Frontal cortex (tissue), 4 donors: Measurements from ENCODE around the gene SNX17. TPM values are rescaled to one million over a fixed set of nuclear protein-coding genes. Genes with fewer than 3 reads are reported as not detected.
"Not testable (repeated sequence)": the region's sequence is repeated elsewhere in the genome, so short reads cannot be mapped to it uniquely, and the experiment has no call there.

ENCODE experiments used
- DNase-seq, 2 donors: peaks; one replicate each; pipeline ENCODE4 v3.0.0; 2012; ENCODE audit warnings: low spot score in 2 of 2
- FAIRE-seq: peaks from 2 replicates; lab custom pipeline; 2012; peaks lifted over from hg19 to GRCh38; lab: Jason Lieb, UNC
- total RNA-seq: library from RNA; depleted of rRNA; stranded (reverse); fragments of >200 nt; gene quantifications from one replicate; pipeline ENCODE4 v1.2.3, GENCODE V29; 2014
- donor health status: control.
- donor health status: control.
- donor health status: control.

The SNX17 gene, protein sequence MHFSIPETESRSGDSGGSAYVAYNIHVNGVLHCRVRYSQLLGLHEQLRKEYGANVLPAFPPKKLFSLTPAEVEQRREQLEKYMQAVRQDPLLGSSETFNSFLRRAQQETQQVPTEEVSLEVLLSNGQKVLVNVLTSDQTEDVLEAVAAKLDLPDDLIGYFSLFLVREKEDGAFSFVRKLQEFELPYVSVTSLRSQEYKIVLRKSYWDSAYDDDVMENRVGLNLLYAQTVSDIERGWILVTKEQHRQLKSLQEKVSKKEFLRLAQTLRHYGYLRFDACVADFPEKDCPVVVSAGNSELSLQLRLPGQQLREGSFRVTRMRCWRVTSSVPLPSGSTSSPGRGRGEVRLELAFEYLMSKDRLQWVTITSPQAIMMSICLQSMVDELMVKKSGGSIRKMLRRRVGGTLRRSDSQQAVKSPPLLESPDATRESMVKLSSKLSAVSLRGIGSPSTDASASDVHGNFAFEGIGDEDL
- 47.7 TPM for total RNA-seq

DNA sequence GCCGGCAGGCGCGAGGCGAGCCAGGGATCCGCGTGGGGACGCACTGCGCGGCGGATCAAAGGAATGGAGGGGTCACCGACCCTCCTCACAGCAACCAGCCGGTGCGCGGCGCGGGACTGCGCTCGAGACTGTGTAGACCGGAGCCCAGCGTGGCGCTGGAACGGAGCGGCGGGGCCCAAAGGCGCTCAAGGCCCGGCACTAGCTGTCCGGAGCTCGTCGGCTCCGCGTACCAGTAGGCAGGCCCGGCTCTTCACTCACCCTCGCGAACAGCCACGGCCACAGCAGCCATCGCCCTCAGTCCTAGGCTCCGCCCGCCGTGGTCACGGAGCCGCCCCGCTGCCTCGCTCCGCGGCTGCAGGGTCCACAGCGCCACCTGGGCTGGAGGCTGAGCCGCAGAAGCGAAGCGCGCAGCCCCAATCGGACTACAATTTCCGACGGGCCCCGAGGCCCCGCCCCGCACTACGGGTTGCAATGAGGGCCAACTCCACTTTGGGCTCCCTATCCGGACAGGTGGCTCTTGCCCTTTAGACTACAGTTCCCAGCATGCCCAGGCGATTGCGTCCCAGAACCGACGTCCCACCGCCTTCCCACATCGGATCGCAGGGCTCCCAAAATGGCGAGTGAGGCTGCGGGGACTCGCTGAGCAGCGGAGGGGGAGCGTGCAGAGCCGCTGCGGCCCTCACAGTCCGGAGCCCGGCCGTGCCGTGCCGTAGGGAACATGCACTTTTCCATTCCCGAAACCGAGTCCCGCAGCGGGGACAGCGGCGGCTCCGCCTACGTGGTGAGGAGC lies at the start of gene SNX17, which contains the start of gene EIF2B4:
SNX17 (plus strand) TSS at position 591 of the 790 bp plus-strand sequence; CDS start at position 719, 128 bp downstream.
EIF2B4 (minus strand) TSS at position 313 of the 790 bp plus-strand sequence; CDS start at position 289, 24 bp downstream.
- FAIRE-seq: no peak
- peak; percentile 96 to 97 for DNase-seq

DNA sequence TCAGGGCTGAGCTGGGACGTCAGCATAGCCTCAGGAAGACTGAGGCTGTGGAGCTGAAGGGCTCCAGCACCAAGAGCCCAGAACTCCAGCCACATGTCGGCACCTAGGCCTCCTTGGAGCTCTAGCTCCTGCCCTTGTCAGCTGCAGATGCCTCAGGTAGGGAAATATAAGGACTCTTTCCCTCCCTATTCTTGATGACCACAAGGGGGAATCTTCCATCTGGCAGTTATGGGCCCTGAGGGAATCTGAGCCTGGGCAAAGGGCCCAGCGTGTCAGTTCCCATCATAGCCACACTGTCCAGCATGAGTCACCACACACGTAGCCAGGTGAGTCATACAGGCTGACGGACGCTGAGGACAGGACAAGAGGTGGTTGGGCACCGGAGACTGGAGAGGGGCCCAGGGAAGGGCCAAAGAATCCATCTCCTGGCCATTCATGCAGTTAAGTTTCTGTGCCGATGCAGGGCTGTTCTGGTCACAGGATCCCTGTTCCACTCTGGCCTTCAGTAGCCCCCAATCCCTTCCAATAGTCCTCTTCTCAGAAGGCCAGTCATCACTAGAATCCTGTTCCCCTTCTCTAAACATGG lies 49.4 kb upstream of the SNX17 start:
- no peak for FAIRE-seq
- no peak for DNase-seq

DNA sequence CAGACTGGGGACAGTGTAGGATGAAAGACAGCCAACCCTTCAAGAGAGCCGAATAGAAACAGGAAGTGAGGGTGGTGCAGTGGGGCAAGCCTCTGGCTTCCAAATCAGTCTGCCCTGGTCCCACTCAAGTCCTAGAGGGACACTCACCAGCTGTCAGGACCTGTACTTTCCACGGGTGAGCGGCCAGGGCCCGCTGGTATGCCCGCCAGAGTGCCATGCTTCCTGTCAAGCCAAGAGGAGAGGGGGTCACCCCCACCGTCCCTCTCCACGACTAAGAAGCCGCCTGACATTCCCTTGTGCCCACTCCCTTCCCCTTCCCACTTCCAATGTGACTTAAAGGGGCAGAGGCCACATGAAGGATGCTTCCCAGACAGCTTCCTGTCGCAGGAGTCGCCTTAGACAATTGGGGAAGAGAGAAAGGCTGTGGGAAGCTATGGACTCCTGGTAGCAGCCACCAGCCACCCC lies 48.1 kb upstream of the SNX17 start:
- DNase-seq: no peak
- no peak for FAIRE-seq

DNA sequence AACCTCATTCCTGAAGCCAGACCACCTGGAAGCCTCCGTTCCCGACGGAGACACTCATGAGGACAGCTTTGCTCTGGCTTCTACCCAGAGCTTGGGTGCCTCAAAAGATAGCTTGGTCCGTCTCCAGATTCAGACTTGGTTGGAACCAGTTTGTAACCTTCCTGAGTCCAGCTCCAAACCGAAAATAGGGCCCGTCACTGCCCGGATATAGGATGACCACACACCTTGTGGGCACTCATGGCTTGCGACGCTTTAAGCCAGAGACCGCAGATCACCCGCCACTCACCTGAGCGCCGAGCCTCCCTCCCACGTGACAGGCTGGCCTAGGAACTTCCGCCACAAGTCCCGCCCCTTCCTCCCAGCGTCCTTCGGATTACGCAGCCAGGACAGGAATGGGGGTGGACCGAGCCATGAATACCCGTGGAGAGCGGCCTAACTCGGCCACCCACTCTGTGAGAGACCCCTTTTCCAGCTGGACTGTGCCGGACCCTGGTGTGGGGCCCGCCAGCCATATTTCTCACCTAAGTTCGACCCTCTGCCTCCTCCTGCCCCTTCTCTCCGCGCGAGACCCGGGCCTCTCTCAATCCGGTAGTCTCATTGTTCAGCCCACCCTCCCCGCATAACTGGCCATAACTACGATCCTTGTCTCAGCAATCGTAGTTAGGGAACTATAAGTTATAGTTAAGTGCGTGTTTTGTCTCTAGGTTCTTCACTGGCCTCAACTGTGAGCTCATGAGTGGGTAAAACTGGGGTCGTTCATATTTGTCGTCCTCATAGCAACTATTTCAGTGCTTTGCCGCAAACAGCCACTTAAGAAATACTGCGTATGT lies 47.4 kb upstream of the SNX17 start, which contains the start of gene MPV17:
MPV17 (minus strand) TSS at position 332 of the 830 bp plus-strand sequence. CDS start 580 bp downstream, outside the sequence.
- peak; percentile 83 to 95 for DNase-seq
- FAIRE-seq: no peak

DNA sequence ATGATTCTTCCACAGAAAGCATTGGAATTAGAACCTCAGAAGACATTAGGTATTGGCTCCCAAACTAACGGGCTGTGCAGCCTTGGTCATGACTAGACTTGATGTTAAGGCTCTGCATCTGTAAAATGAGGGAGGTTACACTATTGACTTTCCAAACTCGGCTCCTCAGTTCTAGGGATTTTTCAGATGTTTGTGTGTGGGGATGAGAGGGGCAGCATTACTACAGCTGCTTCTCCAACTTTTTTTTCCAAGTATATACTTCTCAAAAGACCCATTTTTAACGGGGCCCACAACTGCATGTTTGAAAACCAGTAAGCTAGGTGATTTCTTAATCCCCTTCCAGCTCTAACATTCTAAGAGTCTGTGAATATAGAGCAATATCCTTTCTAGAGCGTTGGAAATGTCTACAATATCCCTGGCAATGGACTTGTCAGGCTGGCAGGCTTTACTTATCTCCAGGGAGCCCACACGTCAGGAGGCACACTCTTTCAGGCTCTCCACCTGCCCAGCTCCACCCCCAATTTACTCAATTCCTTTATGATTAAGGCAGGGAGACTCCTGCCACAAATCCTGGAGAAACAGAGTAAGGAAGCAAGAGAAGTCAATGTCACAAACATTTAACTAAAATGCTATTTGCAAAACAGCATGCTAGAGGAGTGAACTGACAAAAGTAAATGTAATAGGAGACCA lies 46.7 kb upstream of the SNX17 start:
- FAIRE-seq: no peak
- DNase-seq: no peak

DNA sequence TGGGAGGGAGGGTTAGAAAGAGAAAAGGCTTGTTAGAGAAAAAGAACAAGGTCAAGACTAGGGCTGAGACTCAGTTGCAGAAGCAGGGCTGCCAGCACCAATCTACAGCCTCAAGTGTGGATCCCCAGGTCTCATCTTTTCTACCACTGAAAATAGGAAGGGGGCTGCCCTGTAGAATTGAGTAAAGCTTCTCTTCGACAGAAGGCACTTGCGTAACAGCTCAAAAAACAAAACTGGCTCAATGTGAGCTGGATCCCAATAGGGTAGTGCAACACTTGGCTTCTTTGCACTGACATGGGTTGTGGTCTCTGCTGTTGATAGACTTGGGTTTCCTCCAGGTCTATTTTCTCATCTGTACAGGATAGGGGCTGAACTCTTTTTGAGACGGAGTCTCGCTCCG lies 45.7 kb upstream of the SNX17 start:
- FAIRE-seq (no peak), DNase-seq (no peak)

DNA sequence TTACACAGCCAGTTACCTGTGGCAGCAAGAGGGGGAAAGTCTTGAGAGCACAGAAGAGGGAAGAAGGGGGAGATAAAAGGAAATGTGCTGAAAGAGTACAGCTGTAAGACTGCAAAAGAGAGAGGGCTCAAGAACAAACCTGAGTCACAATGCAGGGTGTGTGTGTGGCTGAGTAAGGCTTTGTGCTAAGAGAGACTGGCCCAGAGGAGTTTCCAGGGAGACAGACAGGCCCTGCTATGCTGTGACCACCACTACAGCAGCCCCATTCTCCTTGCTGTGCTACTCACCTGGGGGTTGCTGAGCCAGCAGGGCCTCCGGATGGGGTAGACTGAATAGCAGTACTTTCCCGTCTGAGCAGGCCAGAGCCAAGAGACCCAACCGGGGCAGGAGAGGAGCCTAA lies 35.1 kb upstream of the SNX17 start:
- FAIRE-seq (no peak), DNase-seq (no peak)

DNA sequence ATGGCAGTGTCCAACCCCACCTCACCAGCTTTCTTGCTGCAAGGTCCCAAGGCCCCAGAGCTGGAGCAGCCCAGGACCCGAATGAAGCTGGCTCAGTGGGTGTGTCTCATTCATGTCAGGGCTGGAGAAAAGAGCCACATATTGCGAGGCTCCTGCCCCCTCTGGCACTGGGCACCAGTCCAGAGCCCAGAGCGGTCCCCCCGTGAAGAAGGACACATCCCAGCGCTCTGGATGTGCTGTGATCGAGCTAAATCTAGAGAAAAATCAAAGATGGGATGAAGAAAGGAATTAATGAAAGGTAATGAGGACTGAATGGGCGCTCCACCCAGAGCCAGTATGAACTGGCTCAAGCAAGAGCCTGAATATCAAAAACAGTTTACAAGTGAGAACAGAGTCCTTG lies 34.2 kb upstream of the SNX17 start:
- DNase-seq: no peak
- no peak for FAIRE-seq

DNA sequence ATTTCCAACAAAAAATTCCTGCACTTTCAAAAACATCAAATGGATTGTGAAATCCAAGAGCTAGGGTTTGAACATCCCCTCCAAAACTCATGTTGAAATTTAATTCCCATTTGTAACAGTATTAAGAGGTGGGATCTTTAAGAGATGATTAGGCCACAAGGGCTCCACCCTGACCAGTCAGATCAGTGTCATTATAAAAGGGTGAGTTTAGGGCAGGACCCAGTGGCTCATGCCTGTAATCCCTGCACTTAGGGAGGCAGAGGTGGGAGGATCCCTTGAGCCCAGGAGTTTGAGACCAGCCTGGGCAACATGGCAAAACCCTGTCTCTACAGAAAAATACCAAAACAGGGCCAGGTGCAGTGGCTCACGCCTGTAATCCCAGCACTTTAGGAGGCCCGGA lies 22.8 kb upstream of the SNX17 start:
- no peak for DNase-seq
- no peak for FAIRE-seq

DNA sequence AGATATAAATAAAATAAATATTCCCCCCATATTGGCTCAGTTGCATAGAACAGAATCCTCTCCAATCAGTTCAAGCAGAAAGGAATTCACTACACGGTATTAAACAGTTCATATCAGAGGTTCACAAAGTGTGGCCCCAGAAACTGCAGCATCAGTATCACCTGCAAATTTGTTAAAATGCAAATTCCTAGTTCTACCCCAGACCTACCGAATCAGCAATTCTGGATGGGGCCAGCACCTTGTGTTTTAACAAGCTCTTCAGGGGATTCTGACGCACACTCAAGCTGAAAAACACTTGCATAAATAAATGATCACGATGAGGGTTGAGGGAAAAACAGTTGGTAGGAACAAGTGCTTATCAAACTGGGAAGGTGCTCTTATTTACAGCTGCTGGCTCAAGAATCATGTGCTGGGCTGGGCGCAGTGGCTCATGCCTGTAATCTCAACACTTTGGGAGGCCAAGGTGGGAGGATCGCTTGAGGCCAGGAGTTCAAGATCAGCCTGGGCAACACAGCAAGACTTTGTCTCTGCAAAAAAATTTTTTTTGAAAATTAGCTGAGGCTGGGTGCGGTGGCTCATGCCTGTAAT lies 20.2 kb upstream of the SNX17 start:
- no peak for FAIRE-seq
- no peak for DNase-seq

DNA sequence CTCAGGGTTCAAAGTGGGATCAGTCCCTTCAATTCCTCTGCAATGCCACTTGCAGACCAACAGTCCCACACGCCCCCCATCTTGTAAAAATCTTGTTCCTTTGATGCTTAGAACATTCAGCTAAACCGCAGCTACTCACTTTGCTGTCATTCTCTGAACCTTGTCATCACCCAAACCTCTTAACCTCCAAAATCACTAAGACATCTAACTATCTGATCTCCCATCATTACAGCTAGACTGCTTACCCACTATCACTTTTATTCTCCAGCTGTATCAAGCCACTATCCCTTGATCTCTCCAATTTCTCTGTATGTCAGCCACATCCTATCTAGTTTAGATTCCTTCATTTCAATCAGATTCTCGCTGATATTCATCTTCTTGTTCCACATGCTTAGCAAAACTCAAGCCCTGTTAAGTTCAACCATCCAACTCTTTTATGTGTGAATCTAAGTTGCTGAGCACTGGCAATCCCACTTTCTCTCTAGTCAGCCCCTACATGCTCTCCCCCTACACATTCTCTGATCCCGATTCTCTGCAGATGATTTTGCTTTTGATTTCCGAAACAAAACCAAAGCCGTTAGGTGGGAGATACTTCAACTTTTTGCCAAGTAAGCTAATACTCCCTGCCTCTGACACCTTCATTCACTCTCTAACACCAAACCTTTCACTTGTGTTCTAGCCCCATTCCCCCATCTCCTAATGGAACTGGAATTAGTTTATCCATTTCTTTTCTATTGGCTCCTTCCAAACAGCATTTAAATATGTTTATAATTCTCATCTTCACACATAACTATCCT lies 18.4 kb upstream of the SNX17 start:
- no peak for FAIRE-seq
- DNase-seq: no peak

DNA sequence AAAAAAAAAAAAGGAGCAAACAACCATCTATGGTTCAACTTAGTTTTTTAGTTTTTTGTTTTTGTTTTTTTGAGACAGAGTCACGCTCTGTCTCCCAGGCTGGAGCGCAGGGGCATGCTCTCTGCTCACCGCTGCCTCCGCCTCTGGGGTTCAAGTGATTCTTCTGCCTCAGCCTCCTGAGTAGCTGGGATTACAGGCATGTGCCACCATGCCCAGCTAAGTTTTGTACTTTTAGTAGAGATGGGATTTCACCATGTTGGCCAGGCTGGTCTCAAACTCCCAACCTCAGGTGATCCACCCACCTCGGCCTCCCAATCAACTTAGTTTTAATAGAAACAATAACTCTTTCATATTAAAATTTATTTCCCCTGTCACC lies 17.0 kb upstream of the SNX17 start:
- DNase-seq, FAIRE-seq: not testable (repeated sequence)

DNA sequence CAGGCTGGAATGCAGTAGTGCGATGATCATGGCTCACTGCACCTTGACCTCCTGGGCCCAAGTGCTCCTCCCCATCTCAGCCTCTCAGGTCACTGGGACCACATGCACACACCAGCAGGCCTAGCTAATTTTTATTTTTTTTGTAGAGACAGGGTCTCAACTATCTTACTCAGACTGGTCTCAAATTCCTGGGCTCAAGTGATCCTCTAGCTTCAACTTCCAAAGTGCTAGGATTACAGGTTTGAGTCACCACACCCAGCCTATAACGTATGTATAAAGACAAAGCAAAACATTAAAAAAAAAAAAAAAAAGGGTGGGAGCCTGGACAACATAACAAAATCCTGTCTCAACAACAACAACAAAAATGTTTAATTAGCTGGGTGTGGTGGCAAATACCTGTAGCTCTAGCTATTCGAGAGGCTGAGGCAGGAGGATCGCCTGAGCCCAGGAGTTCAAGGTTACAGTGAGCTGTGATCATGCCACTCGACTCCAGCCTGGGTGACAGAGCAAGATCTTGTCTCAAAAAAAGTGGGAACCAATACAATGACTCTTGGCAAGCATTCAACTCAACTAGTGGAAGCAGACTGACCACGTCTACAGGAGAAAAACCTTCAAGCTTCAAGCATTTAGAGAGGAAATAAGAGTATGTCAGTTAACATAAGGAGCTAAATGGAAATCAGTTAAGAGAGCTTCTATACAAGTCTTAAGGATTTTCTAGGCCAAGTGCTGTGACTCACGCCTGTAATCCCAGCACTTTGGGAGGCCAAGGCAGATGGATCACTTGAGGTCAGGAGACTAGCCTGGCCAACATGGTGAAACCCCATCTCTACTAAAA lies 16.4 kb upstream of the SNX17 start:
- FAIRE-seq (no peak), DNase-seq (no peak)

DNA sequence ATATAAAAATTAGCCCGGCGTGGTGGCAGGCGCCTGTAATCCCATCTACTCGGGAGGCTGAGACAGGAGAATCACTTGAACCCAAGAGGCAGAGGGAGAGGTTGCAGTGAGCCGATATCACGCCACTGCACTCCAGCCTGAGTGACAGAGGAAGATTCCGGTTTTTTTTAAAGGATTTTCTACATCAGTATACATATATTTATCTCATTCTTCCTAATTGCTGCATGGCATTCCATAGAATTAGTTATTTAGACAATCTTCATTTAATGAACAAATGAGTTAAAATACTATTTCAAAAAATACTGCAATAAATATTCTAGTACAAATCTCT lies 15.9 kb upstream of the SNX17 start:
- FAIRE-seq (no peak), DNase-seq (no peak)

DNA sequence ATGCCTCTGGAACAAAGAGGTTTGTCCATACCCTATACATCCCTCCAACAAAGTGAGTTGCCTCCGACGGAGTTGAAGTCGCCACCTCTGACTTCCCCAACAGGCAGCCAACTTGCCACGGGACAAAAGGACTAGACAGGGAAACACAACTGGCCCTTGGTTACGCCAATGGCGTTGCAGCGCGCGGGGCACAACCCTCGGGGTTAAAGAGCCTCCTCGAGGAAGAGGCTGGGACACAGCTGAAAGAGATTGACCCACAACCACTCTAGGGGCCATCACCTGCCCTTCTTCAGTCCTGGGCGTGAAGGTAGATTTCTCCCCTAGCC lies 14.4 kb upstream of the SNX17 start:
- DNase-seq: no peak

DNA sequence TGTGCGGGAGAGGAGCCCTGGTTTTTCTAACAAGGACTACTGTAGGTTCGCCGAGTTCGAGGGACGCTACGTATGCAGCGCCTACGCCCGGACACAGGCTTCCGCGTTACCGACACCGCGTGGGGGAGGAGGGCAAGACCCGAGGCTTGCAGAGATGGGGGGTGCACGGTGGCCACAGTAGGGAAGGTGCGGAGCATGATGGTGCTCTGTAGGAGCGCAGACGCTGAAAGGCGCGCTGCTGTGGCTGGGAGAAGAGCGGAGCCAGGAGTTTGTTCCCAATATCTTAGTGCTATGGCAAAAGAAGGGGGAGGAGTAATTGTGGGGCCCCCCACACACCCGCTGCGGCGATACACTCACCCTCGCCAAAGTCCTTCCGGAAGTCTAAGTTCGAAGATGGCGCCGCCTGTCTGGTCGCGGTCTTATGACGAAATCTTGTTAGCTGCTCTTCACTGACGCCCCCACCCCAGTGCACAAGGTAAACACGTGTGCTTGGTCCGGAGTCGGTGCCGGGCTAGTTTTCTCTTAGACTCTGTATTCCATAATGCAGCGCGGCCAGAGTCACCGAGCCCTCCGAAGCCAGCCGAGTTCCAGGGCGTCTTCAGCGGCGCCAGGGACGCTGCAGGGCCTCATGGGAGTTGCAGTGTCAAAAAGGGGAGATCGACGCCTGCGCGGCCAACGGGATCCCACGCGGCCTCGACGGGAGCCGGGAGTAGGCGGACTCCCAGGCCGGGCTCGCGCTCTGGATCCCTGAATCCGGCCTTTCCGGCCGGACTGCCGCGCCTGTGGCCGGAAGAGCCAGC lies 13.8 kb upstream of the SNX17 start, which contains the start of gene GTF3C2:
GTF3C2 (minus strand) TSS at position 383 of the 800 bp plus-strand sequence. CDS start 13,210 bp downstream, outside the sequence.
- FAIRE-seq (no peak), DNase-seq (peak; percentile 85 to 91)

More for the DNA sequence above, 14.4 kb upstream of the SNX17 start:
- FAIRE-seq: no peak
